GM19328 (cell line): ENCODE results near the gene B4GALT4.
"Not testable (repeated sequence)": the region's sequence is repeated elsewhere in the genome, so short reads cannot be mapped to it uniquely, and the experiment has no call there.

Experiments
- ATAC-seq: cut with Tn5 transposase; IDR thresholded peaks from one replicate; pipeline ENCODE4 v1.9.1; 2021; ENCODE audit warnings: mild to moderate bottlenecking, moderate library complexity; ENCODE audit not compliant: unreplicated experiment

The B4GALT4 gene, protein sequence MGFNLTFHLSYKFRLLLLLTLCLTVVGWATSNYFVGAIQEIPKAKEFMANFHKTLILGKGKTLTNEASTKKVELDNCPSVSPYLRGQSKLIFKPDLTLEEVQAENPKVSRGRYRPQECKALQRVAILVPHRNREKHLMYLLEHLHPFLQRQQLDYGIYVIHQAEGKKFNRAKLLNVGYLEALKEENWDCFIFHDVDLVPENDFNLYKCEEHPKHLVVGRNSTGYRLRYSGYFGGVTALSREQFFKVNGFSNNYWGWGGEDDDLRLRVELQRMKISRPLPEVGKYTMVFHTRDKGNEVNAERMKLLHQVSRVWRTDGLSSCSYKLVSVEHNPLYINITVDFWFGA

GRCh38 chr3:119240591-119241434, at the start of gene B4GALT4:
Gene B4GALT4 (minus strand): TSS chr3:119240878. CDS start chr3:119230099, 10,779 bp downstream.
- ATAC-seq, result peak; percentile 93

GRCh38 chr3:119289404-119289770, 48.7 kb upstream of the B4GALT4 start:
- no peak for ATAC-seq

DNA sequence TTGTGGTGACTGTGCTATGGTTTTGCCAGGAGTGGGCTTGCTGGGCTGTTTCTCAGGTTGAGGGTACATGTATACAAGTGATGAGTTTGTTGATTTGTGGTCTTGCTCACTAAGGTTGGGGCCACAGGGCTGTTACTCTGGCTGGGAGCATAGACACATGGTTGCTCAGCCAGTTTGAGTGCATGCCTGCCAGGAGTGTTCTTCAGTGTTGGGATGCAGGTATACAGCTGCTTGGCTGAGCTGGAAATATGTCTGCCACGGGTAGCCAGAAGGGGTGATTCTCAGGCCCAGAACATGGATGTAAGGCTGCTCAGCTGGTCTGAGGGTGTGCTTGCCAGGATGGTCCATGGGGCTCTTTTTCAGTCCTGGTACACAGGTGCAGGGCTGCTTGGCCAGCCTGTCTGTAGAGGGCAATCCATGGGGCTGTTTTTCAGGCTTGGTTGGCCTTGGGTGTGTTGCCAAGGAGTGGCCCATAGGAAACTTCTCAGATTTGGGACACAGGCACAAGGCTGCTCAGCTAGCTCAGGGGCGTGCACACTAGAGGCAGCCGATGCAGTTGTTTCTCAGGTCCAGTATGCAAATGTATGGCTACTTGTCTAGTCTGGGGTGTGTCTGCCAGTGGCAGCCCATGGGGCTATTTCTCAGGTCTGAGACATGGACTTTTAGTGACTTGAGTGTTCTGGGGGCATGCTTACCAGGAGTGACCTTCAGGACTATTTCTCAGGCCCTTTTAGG, 48.2 kb upstream of the B4GALT4 start:
- no peak for ATAC-seq

DNA sequence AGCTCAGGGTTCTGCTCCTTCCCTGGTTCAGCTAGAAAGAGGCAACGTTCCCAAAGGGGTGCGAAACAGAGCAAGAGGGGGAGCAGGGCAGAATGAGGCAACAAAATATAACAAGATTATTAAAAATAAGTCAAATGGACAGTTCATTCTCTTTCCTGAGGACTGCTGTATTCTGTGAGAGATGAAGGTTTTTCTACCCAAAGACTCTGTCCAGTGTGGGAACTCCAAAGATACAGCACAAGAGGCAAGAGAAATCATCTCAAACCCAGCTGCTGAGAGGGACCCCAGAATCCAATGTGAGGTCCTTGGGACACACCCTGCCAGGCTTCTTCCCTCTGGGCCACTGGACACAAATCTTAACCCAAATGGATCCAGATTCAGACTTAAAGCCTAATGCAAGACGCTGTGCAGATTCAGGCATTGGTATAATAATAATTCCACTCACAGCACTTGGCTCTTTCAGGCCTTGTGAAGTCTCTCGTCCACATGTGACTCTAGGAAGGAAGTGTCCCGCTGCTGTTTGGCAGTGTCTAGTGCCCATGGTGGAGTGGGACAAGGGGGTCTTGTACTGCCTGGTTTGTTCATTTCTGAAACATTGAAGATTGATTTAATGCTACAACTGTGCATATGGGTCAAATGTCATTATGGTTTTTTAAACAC, 39.0 kb upstream of the B4GALT4 start:
- no peak for ATAC-seq

DNA sequence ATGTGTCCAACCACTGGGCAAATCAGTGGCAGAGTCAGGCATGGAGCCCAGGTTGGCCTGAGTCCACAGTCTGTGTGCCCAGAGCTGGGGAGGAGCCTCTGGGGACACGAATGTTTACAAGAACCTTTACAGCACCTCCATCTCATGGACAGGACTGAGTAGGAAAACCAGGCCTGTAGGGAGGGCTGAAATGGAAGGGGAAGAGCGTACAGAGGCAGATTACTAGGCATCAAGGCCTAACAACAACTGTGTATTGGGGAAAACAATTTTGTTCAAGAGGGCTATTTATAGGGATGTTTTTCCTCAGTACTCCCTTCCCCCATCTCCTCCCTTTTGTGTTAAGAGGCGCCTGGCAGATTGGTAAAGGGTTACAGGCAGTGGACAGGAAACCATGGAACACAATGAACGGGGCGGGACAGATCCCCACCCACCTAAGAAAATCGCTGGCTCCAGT, 38.5 kb upstream of the B4GALT4 start:
- no peak for ATAC-seq

DNA sequence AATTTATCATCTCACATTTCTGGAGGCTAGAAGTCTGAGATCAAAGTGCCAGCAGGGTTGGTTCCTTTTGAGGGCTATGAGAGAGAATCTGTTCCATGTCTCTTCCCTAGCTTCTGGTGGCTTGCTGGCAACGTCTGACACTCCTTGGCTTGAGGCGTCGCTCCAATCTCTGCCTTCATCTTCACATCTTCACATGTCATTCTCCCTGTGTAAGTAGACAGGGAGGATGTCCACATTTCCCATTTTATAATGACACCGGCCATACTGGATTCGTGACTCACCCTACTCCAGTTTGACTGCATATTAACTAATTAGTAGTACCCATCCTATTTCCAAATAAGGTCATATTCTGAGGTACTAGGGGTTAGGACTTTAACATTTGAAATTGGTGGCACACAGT, 36.0 kb upstream of the B4GALT4 start:
- ATAC-seq, result no peak

DNA sequence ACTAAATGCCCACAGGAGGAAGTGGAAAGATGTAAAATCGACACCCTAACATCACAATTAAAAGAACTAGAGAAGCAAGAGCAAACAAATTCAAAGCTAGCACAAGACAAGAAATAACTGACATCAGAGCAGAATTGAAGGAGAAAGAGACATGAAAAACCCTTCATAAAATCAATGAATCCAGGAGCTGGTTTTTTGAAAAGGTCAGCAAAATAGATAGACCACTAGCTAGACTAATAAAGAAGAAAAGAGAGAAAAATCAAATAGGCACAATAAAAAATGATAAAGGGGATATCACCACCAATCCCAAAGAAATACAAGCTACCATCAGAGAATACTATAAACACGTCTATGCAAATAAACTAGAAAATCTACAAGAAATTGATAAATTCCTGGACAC, 29.5 kb upstream of the B4GALT4 start:
- ATAC-seq, result not testable (repeated sequence)

GRCh38 chr3:119261055-119261454, 20.4 kb upstream of the B4GALT4 start:
- ATAC-seq, result no peak

GRCh38 chr3:119259821-119260220, 19.1 kb upstream of the B4GALT4 start:
- no peak for ATAC-seq

DNA sequence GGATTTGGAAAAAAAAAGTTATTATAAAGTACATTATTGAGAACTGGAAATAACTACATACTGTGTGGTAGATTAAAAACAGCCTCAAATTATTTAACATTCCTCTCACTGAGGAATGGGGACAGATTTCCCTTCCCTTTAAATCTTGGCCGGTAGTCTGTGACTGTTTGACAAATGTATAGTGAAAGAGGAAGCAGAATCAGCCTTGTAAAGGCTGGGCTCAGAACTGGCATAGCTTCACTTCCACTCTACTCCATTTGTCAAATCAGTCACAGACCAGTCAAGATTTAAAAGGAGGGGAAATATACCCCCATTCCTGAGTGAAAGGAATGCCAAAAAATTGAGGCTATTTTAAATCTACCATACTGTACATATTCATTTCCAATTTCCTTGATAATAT, 18.2 kb upstream of the B4GALT4 start:
- ATAC-seq, result peak; percentile 93

- no peak for ATAC-seq
Observed at GRCh38 chr3:119257654-119258410, 17.2 kb upstream of the B4GALT4 start.

- ATAC-seq, result no peak
Observed at GRCh38 chr3:119257111-119257510, 16.4 kb upstream of the B4GALT4 start.

GRCh38 chr3:119255214-119255613, 14.5 kb upstream of the B4GALT4 start:
- ATAC-seq, result no peak

DNA sequence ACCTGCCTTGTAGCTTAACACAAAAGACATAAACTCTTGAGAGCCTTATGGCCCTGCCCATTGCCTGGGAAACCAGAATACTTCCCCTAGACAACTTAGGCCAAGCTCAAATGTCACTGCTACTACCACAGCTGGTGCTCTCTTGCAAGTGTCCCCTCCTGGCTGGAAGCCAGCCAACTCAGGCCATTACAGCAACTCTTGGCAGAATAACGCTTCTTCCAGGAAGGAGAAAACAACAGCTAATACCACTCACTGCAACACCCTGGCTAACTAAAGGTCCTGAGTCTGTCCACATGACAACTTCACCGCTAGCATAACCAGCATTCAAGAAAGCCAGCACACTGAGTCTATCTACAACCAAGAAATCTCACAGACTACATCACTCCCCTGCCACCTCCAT, 5.1 kb upstream of the B4GALT4 start:
- ATAC-seq, result no peak

DNA sequence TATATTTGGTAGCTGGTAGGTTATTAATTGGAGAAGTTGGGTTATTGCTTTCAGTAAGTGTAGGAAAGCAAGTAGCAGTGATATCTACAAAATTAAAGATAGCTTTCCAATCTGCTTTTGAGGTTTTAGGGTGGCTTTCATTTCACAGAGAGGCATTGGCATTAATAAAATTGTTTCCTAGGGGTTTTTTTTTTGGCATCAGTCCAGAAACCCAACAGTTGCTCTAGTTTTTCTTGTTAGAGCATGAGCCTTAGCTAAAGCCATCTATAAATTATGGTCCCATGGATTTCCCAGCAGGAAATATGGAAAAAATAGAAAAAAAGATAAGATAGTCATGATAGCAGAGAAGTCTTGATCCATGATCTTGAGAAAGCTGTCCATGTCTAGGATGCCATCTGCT, 3.0 kb upstream of the B4GALT4 start:
- ATAC-seq, result no peak

- ATAC-seq, result not testable (repeated sequence)
Observed at GRCh38 chr3:119243058-119243529, 2.4 kb upstream of the B4GALT4 start.

- not testable (repeated sequence) for ATAC-seq
Observed at GRCh38 chr3:119242387-119243057, 1.8 kb upstream of the B4GALT4 start.

GRCh38 chr3:119240101-119240590, 532 bp downstream of the B4GALT4 start:
- peak; percentile 12 for ATAC-seq

GRCh38 chr3:119239206-119239820, 1.4 kb downstream of the B4GALT4 start:
- ATAC-seq, result no peak
